HEK293 (cell line): ENCODE results near the gene CERS4.

ENCODE experiments used
- CTCF ChIA-PET: fragments of 350-600 bp; formaldehyde crosslinking; extraction: SDS; loops from one replicate; lab custom pipeline; 2021; ENCODE audit warnings: antibody characterized with exemption; lab: Yijun Ruan, JAX
- POLR2A ChIA-PET: fragments of 300-600 bp; formaldehyde crosslinking; extraction: SDS; loops from one replicate; lab custom pipeline; 2020; ENCODE audit warnings: antibody characterized with exemption, inconsistent platforms; lab: Yijun Ruan, JAX
- H3K27ac ChIP-seq: fragments of 200-500 bp; sonication (Bioruptor generic); 2 replicates; pipeline ENCODE4 v1.5.1; 2014; ENCODE audit warnings: low read depth, low read length, control low read depth, inconsistent platforms; ENCODE audit errors: extremely low read depth
- H3K36me3 ChIP-seq, 2 experiments: fragments of 200-500 bp in 1 of 2; sonication (Bioruptor generic) in 1 of 2; 1 replicate in 1 of 2; 2 replicates in 1 of 2; pipeline ENCODE4 v1.5.1; 2014 to 2017; ENCODE audit warnings: inconsistent platforms in 2 of 2, low read length in 2 of 2; ENCODE audit not compliant: control insufficient read depth in 2 of 2, insufficient read depth in 1 of 2
- H3K4me1 ChIP-seq: fragments of 200-500 bp; sonication (Bioruptor generic); 2 replicates; pipeline ENCODE4 v1.5.1; 2014; ENCODE audit warnings: mild to moderate bottlenecking, low read length, inconsistent platforms; ENCODE audit not compliant: control insufficient read depth, insufficient read depth
- H3K4me3 ChIP-seq: 2 replicates; pipeline ENCODE4 v1.5.1; 2011; ENCODE audit warnings: low read depth, mild to moderate bottlenecking, control low read depth, low read length, moderate library complexity
- H3K9me3 ChIP-seq: fragments of 200-500 bp; sonication (Bioruptor generic); 2 replicates; pipeline ENCODE4 v1.5.1; 2014; ENCODE audit warnings: low read depth, low read length, inconsistent platforms; ENCODE audit not compliant: control insufficient read depth, insufficient read depth
- GLI2 ChIP-seq: fragments of 450-650 bp; formaldehyde crosslinking; IDR thresholded peaks from 2 replicates; pipeline ENCODE4; 2017; ENCODE audit warnings: missing biosample characterization, missing genetic modification characterization, low read depth, borderline replicate concordance
- GLIS2 ChIP-seq: fragments of 450-650 bp; formaldehyde crosslinking; IDR thresholded peaks from 2 replicates; pipeline ENCODE4 v1.5.1; 2016; ENCODE audit warnings: missing biosample characterization, missing genetic modification characterization
- HIC1 ChIP-seq: fragments of 450-650 bp; formaldehyde crosslinking; IDR thresholded peaks from 2 replicates; pipeline ENCODE4 v1.5.1; 2016; ENCODE audit warnings: missing biosample characterization, missing genetic modification characterization
- PRDM1 ChIP-seq: fragments of 450-650 bp; formaldehyde crosslinking; IDR thresholded peaks from 2 replicates; pipeline ENCODE4; 2016; ENCODE audit warnings: missing biosample characterization, missing genetic modification characterization
- TRIM28 ChIP-seq: IDR thresholded peaks from 2 replicates; pipeline ENCODE4 v1.6.1; 2011; ENCODE audit warnings: low read length, control low read depth, borderline replicate concordance
- ZBTB17 ChIP-seq: fragments of 450-650 bp; formaldehyde crosslinking; IDR thresholded peaks from 2 replicates; pipeline ENCODE4 v1.5.1; 2016; ENCODE audit warnings: missing biosample characterization, missing genetic modification characterization
- ZFP37 ChIP-seq: fragments of 450-650 bp; formaldehyde crosslinking; IDR thresholded peaks from 2 replicates; pipeline ENCODE4 v1.5.1; 2016; ENCODE audit warnings: missing biosample characterization, missing genetic modification characterization
- ZIC2 ChIP-seq: fragments of 450-650 bp; formaldehyde crosslinking; IDR thresholded peaks from 2 replicates; pipeline ENCODE4 v1.5.1; 2016; ENCODE audit warnings: missing biosample characterization, missing genetic modification characterization
- ZNF121 ChIP-seq: fragments of 450-650 bp; formaldehyde crosslinking; IDR thresholded peaks from 2 replicates; pipeline ENCODE4 v1.5.1; 2016; ENCODE audit warnings: missing biosample characterization, missing genetic modification characterization
- ZNF140 ChIP-seq: fragments of 450-650 bp; formaldehyde crosslinking; IDR thresholded peaks from 2 replicates; pipeline ENCODE4 v1.5.1; 2016; ENCODE audit warnings: missing biosample characterization, missing genetic modification characterization
- ZNF184 ChIP-seq: fragments of 450-650 bp; IDR thresholded peaks from 2 replicates; pipeline ENCODE4 v1.5.1; 2018; ENCODE audit warnings: missing biosample characterization, mild to moderate bottlenecking, missing genetic modification characterization
- ZNF350 ChIP-seq: fragments of 450-650 bp; formaldehyde crosslinking; IDR thresholded peaks from 2 replicates; pipeline ENCODE4 v1.5.0; 2017; ENCODE audit warnings: missing biosample characterization, mild to moderate bottlenecking, missing genetic modification characterization
- ZNF473 ChIP-seq: fragments of 450-650 bp; formaldehyde crosslinking; IDR thresholded peaks from 2 replicates; pipeline ENCODE4 v1.5.1; 2017; ENCODE audit warnings: missing biosample characterization, missing genetic modification characterization
- ZNF544 ChIP-seq: fragments of 450-650 bp; formaldehyde crosslinking; IDR thresholded peaks from 2 replicates; pipeline ENCODE4 v1.5.0; 2017; ENCODE audit warnings: missing biosample characterization, missing genetic modification characterization
- ZNF747 ChIP-seq: fragments of 450-650 bp; formaldehyde crosslinking; IDR thresholded peaks from 2 replicates; pipeline ENCODE4 v1.5.1; 2016; ENCODE audit warnings: missing biosample characterization, missing genetic modification characterization
- TF ChIP-seq, protein P1 (sequence below): fragments of 450-650 bp; formaldehyde crosslinking; IDR thresholded peaks from 2 replicates; pipeline ENCODE4 v1.5.1; 2016; ENCODE audit warnings: missing biosample characterization, missing genetic modification characterization
- TF ChIP-seq, protein P2 (sequence below): fragments of 450-650 bp; formaldehyde crosslinking; IDR thresholded peaks from 2 replicates; pipeline ENCODE4 v1.5.1; 2016; ENCODE audit warnings: missing biosample characterization, missing genetic modification characterization
- TF ChIP-seq, protein P3 (sequence below): fragments of 450-650 bp; formaldehyde crosslinking; IDR thresholded peaks from 2 replicates; pipeline ENCODE4 v1.5.1; 2016; ENCODE audit warnings: missing biosample characterization, missing genetic modification characterization
- TF ChIP-seq, protein P4 (sequence below): fragments of 450-650 bp; formaldehyde crosslinking; IDR thresholded peaks from 2 replicates; pipeline ENCODE4 v1.5.1; 2016; ENCODE audit warnings: missing biosample characterization, missing genetic modification characterization

Gene CERS4

GRCh38 chr19:8163759-8164158 lies 45.4 kb upstream of the CERS4 start:
- CTCF ChIA-PET = interaction anchor here (0.8 to 1.0 kb wide), 4 partner anchors 16 to 219 kb away, joined by 3 to 4 read pairs (median 3); no protein-coding TSS in a partner anchor
- POLR2A ChIA-PET = no interaction called here
- Histone ChIP-seq H3K27ac (no peak overlapping the region), H3K4me1 (no peaks in the 10 kb centered on the region), H3K9me3 (no peaks in the 10 kb centered on the region), H3K36me3 (no peaks in the 10 kb centered on the region), H3K4me3 (no peak overlapping the region)
- TF ChIP-seq GLI2 (tag by site-specific recombination) (no peak), ZNF184 (tag by site-specific recombination) (no peak), GLIS2 (tag by site-specific recombination) (no peak), ZFP37 (no peak), ZNF121 (tag by site-specific recombination) (no peak), ZNF140 (tag by site-specific recombination) (no peak), ZBTB17 (no peak), ZNF544 (tag by site-specific recombination) (no peak), ZNF473 (tag by site-specific recombination) (no peak), ZNF350 (no peak), PRDM1 (no peak), HIC1 (tag by site-specific recombination) (no peak), ZIC2 (no peak), ZNF747 (no peak), TRIM28 (no peak)
- TF ChIP-seq, protein P1, sequence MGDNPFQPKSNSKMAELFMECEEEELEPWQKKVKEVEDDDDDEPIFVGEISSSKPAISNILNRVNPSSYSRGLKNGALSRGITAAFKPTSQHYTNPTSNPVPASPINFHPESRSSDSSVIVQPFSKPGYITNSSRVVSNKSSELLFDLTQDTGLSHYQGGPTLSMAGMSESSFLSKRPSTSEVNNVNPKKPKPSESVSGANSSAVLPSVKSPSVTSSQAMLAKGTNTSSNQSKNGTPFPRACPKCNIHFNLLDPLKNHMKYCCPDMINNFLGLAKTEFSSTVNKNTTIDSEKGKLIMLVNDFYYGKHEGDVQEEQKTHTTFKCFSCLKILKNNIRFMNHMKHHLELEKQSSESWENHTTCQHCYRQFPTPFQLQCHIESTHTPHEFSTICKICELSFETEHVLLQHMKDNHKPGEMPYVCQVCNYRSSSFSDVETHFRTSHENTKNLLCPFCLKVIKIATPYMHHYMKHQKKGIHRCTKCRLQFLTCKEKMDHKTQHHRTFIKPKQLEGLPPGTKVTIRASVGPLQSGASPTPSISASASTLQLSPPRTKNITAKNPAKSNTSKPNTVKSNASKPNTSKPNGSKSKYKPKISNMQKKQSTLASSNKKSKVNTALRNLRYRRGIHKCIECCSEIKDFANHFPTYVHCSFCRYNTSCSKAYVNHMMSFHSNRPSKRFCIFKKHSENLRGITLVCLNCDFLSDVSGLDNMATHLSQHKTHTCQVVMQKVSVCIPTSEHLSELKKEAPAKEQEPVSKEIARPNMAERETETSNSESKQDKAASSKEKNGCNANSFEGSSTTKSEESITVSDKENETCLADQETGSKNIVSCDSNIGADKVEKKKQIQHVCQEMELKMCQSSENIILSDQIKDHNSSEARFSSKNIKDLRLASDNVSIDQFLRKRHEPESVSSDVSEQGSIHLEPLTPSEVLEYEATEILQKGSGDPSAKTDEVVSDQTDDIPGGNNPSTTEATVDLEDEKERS (tag by site-specific recombination) = no peak
- TF ChIP-seq, protein P2, sequence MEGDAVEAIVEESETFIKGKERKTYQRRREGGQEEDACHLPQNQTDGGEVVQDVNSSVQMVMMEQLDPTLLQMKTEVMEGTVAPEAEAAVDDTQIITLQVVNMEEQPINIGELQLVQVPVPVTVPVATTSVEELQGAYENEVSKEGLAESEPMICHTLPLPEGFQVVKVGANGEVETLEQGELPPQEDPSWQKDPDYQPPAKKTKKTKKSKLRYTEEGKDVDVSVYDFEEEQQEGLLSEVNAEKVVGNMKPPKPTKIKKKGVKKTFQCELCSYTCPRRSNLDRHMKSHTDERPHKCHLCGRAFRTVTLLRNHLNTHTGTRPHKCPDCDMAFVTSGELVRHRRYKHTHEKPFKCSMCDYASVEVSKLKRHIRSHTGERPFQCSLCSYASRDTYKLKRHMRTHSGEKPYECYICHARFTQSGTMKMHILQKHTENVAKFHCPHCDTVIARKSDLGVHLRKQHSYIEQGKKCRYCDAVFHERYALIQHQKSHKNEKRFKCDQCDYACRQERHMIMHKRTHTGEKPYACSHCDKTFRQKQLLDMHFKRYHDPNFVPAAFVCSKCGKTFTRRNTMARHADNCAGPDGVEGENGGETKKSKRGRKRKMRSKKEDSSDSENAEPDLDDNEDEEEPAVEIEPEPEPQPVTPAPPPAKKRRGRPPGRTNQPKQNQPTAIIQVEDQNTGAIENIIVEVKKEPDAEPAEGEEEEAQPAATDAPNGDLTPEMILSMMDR = no peak
- TF ChIP-seq, protein P3, sequence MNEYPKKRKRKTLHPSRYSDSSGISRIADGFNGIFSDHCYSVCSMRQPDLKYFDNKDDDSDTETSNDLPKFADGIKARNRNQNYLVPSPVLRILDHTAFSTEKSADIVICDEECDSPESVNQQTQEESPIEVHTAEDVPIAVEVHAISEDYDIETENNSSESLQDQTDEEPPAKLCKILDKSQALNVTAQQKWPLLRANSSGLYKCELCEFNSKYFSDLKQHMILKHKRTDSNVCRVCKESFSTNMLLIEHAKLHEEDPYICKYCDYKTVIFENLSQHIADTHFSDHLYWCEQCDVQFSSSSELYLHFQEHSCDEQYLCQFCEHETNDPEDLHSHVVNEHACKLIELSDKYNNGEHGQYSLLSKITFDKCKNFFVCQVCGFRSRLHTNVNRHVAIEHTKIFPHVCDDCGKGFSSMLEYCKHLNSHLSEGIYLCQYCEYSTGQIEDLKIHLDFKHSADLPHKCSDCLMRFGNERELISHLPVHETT (tag by site-specific recombination) = no peak
- TF ChIP-seq, protein P4, sequence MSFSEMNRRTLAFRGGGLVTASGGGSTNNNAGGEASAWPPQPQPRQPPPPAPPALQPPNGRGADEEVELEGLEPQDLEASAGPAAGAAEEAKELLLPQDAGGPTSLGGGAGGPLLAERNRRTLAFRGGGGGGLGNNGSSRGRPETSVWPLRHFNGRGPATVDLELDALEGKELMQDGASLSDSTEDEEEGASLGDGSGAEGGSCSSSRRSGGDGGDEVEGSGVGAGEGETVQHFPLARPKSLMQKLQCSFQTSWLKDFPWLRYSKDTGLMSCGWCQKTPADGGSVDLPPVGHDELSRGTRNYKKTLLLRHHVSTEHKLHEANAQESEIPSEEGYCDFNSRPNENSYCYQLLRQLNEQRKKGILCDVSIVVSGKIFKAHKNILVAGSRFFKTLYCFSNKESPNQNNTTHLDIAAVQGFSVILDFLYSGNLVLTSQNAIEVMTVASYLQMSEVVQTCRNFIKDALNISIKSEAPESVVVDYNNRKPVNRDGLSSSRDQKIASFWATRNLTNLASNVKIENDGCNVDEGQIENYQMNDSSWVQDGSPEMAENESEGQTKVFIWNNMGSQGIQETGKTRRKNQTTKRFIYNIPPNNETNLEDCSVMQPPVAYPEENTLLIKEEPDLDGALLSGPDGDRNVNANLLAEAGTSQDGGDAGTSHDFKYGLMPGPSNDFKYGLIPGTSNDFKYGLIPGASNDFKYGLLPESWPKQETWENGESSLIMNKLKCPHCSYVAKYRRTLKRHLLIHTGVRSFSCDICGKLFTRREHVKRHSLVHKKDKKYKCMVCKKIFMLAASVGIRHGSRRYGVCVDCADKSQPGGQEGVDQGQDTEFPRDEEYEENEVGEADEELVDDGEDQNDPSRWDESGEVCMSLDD (tag by site-specific recombination) = no peak
